Activated CD4-positive, alpha-beta T cell treated with anti-CD3 and anti-CD28 coated beads, Interleukin-2, amount 50 U/mL, for 48 hours (primary cell): ENCODE data around the gene OR8B12.
"Not testable (repeated sequence)": the region's sequence is repeated elsewhere in the genome, so short reads cannot be mapped to it uniquely, and the experiment has no call there.

Experiments used
- DNase-seq, 2 experiments: peaks; one replicate each; pipeline ENCODE4 v3.0.0-alpha.2; 2020

Gene OR8B12

DNA sequence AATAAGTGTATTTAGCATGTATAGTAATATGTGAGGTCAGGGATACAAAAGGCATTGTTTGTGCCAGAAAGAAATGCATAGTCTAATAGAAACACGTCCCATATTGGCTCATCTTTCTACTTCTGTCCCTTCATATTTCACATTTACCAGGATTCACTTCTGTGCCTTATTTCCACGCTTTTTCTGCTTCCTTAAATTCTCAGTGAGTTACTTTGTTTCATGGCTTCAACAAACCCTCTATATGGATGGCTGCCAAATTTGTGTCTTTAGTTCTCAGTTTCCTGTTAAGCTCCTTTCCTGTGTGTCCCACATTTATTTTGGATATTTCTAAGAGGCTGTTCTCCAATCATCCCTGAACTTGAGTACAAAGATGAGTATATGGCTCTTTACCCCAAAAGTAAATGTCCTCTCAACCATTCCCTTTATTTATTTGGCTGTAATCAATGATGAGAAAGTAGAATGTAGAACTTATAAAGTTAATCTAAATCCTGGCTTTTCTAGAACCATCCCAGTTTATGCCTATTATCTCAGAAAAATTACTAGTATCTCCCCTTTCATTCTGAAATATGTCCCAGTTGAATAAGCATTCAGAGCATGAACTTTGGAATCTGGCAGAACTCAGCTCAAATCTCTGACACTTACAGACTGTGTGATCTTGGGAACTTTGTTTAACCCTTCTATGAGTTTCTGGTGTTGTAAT is 23.5 kb downstream of the OR8B12 start:
- DNase-seq = no peak

DNA sequence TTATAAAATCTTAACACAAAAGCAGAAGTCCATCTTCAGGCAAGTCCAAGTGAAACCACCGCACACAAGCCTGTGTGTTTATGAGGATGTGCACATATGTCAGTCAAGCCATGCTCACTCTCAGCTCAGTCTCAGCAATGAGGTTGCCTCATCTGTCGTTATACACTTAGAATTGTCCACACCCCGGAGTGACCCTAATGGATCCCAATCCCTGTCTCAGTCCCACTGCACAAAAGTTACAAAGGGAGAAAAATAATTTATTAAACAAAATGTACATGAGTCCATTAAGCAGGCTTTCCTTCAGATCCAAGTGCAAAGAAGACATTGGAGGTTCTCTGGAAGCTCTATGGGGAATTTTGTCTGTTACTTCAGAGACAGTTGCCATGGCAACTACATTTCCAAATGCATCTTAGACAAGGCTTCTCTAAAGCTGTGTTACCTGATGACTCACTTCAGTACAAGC is 24.4 kb downstream of the OR8B12 start:
- no peak for DNase-seq

DNA sequence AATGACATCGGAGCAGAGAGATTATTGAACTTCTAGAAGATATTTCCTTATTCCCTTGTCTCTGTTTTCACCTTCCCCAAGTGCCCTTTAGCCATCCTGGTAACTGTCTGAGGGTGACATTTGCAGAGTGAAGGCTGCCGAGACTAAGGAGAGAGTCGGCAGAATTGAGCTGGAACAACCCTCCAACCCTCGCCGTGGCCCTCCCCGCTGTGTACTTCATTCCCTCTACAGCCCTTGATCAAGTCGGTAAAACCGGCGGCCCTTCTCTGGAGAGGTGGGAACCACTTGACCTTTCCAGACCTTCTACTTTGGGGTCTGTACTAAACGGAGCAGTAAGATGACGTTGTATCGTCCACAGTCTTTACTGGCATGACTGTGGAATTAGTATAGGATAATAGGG is 26.1 kb downstream of the OR8B12 start:
- DNase-seq = no peak

DNA sequence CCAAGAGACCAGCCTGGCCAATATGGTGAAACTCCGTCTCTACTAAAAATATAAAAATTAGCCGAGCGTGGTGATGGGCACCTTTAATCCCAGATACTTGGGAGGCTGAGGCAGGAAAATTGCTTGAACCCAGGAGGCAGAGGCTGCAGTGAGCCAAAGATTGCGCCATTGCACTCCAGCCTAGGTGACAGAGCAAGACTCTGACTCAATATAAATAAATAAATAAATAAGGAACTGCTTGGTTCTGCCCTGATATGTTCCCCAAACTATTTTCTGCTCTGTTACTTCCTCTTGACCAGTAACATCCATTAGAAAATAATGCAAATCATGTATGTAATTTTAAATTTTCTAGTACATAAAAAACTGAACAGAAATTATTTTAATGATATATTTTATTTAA is 28.8 kb downstream of the OR8B12 start:
- DNase-seq = not testable (repeated sequence)

DNA sequence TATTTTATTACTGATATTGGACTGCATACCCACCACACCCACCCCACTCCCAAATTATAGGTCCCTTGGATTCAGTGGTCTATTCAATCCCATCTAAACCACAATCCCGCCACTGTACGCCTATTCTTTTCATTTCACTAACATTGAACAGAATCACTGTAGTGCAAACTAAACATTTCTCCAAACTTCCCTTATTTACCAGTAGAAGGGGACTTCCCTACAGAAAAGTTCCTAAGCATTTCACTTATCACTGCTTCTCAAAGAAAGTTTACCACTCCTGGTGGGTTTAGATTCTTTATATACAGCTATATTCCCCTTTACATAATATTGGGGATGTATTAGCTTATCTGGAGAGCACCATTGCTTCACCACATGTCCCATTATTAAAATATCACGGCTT is 29.3 kb downstream of the OR8B12 start:
- no peak for DNase-seq

DNA sequence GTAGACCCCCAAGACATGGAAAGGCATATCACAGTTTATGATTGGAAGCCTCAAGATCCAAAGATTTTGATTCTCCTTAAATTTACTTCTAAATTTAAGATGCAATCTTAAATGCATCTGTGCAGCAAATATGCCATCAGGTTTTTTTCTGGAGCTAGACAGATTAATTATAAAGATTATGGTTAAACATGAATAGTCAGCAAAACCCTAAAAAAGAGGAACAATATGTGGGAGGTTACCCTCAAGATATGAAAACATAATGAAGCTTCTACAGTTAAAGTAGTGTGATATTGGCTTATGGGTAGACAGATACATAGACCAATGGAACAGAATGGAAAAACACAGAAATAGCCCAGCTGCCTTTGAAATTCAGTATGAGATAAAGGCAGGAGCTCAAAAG is 31.7 kb downstream of the OR8B12 start:
- DNase-seq = no peak

DNA sequence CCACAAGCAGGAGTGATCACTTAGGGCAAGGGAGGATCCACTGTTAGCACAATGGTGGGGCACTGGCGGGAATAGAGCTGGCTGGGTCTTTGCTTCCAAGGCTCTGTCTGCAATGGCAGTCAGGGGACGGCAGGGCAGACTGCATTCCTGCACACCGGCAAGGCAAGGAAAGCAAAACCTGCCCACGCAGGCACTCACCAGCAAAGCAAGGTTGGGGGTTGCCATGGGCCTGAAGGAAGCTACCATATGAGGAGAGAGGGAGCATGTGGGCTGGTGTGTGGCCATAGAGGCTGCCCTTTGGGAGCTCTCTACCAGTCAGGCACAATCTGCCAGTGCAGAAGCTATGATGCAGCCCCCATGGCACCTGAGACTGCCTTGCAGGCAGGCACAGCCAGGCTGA is 33.2 kb downstream of the OR8B12 start:
- no peak for DNase-seq

DNA sequence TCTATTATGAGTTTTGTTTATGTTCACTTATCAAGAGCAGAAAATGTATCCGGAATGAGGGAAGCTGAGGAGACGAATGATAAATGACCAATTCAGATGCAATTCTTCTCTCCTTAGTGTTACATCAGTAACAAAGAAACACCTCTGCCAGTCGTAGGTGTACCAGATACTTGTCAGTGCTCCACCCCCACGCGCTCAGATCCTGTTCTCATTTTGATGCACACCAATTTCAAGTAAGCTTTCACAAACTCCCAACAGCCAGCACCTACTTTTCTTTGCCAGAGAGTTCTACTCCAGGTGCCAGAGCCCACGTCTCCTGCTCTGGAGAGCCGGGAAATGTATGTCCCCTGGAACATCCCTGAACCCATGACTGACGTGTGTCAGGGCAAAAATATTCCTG is 43.7 kb downstream of the OR8B12 start:
- no peak for DNase-seq

DNA sequence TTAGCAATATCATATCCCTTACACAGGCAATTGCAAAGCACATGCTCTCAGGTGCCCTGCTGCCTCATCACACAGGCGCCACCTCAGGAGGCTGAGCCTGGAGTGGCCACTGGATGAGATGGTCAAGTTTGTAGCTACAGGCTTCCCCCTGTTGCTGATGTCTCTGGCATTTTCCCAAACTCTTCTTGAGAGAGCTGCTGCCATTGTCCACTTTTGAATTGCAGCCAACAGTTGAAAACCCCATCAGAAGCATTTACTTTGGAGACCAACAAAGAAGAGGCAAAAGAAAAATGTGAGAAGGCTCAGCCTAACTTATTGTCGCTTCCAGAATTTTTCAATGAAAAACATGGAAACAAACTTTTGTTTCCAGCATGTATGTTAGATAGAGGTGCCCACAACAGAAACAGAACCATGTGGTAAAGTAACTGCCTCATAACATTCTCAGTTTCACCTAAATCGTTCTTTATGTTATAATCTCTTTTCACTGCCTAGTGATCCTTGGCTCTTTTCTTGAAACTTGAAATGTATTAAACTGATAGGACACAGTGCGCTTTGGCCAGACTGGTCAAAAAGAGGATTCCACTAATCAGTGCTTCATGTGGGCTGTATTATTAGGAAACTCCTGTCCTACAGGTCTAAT is 50.3 kb downstream of the OR8B12 start:
- no peak for DNase-seq
